K562 (cell line): Measurements from ENCODE around the gene ARPC4. TPM values are rescaled to one million over a fixed set of nuclear protein-coding genes. Genes with fewer than 3 reads are reported as not detected.
A peak's percentile ranks its signal among the peaks of the same experiment; 100 is the strongest.

Source experiments
- CBX1 ChIP-seq: sonication (generic); IDR thresholded peaks from 2 replicates; pipeline ENCODE4 v1.6.1; 2016; ENCODE audit warnings: antibody characterized with exemption, low read depth, mild to moderate bottlenecking
- CBX2 ChIP-seq: fragments of 200-600 bp; sonication (generic); IDR thresholded peaks from one replicate; pipeline ENCODE4 v1.6.1; 2012; ENCODE audit warnings: mild to moderate bottlenecking, low read length, inconsistent platforms; ENCODE audit not compliant: insufficient read depth, poor library complexity, severe bottlenecking
- NR2F6 ChIP-seq: fragments of 450-650 bp; formaldehyde crosslinking; IDR thresholded peaks from 2 replicates; pipeline ENCODE4 v1.4.0; 2020; ENCODE audit warnings: mild to moderate bottlenecking
- NUFIP1 ChIP-seq: fragments of 450-650 bp; IDR thresholded peaks from 2 replicates; pipeline ENCODE4 v1.6.1; 2018; ENCODE audit not compliant: partially characterized antibody
- PHF21A ChIP-seq: fragments of 450-650 bp; IDR thresholded peaks from 2 replicates; pipeline ENCODE4 v1.6.1; 2017; ENCODE audit warnings: low read depth, borderline replicate concordance
- POLR3A ChIP-seq: IDR thresholded peaks from 2 replicates; pipeline ENCODE4 v1.6.1; 2011; ENCODE audit warnings: borderline replicate concordance, mild to moderate bottlenecking, moderate library complexity; ENCODE audit not compliant: insufficient read length, insufficient read depth; ENCODE audit errors: extremely low read depth
- TAF7 ChIP-seq: fragments of 450-650 bp; IDR thresholded peaks from 2 replicates; pipeline ENCODE4 v1.6.1; 2016; ENCODE audit warnings: missing genetic modification characterization, missing compliant biosample characterization
- U2AF2 ChIP-seq: fragments of 200-400 bp; formaldehyde crosslinking; optimal IDR thresholded peaks from 2 replicates; pipeline ENCODE3; 2017; ENCODE audit warnings: low read depth, mild to moderate bottlenecking, low read length
- ZBTB8A ChIP-seq: fragments of 450-650 bp; IDR thresholded peaks from 2 replicates; pipeline ENCODE4 v1.6.1; 2018; ENCODE audit warnings: mild to moderate bottlenecking, moderate library complexity; ENCODE audit not compliant: partially characterized antibody
- polyA plus RNA-seq, 8 experiments: library from polyadenylated mRNA; depleted of rRNA in 4 of 8; stranded (reverse) in 5 of 8; unstranded in 3 of 8; fragments of >200 nt; fragmentation: Nextera tagmentation in 2 of 8; fragmentation: Illumina TruSeq in 1 of 8; extraction: Ambion mirVana in 2 of 8; extraction: Trizol in 1 of 8; gene quantifications; 2 replicates each; pipeline versions ENCODE4 v1.2.1 to v1.2.3, GENCODE V29; 2011 to 2014; ENCODE audit warnings: inconsistent platforms in 1 of 8, missing spikeins in 1 of 8
- total RNA-seq, 7 experiments: library from RNA; depleted of rRNA in 6 of 7; stranded (reverse); fragments of >200 nt in 6 of 7; fragmentation: Illumina TruSeq in 2 of 7; extraction: Trizol in 2 of 7; gene quantifications; 2 replicates each; pipeline versions ENCODE4 v1.2.1 to v1.2.3, GENCODE V29; 2011 to 2021; ENCODE audit warnings: low replicate concordance in 1 of 7
- TF ChIP-seq, protein P1 (sequence below): fragments of 450-650 bp; IDR thresholded peaks from 2 replicates; pipeline ENCODE4 v1.6.1; 2016; ENCODE audit warnings: mild to moderate bottlenecking, moderate library complexity
- TF ChIP-seq, protein P2 (sequence below): sonication (generic); formaldehyde crosslinking; IDR thresholded peaks from 2 replicates; pipeline ENCODE4 v1.8.0; 2022; ENCODE audit warnings: mild to moderate bottlenecking, missing genetic modification reagents
- TF ChIP-seq, protein P3 (sequence below): fragments of 450-650 bp; IDR thresholded peaks from one replicate; pipeline ENCODE4 v1.6.1; 2018; ENCODE audit warnings: mild to moderate bottlenecking, moderate library complexity; ENCODE audit not compliant: partially characterized antibody

The ARPC4 gene
- total and polyA plus RNA-seq, 9 of the 15 experiments (the other 6 are each of a cell fraction or from before 2014, with no cell fraction given): 20.1 to 153 (median 119) TPM

DNA sequence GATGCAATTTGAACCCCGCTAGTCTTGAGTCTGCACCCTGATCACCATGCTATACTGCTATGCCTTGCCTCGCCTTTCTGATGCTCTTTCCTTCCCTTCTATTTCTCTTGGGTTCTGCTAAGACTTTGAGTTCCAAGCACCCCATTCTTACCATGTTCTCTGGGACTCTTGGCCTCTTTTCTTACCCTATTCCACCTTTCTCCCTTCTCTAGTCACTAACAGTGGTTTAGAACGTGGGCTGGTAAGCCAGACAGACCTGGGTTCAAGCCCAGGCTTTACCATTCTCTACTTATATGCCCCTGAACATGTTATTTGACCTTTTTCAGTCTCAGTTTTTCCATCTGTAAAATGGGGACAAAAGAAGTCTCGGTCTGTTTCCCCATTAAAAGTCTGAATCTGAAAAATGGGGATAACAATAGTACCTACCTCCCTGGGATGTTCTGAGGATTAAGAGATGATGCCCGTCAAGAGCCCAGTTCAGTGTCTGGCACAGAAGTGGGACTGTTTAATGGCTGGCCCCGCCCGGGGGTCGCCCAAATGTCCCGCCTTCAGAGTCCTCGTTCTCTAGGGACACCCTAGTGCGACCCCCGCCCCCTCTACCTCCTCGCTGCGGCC, 985 bp upstream of the ARPC4 start (continued):
- TF ChIP-seq, protein P1, sequence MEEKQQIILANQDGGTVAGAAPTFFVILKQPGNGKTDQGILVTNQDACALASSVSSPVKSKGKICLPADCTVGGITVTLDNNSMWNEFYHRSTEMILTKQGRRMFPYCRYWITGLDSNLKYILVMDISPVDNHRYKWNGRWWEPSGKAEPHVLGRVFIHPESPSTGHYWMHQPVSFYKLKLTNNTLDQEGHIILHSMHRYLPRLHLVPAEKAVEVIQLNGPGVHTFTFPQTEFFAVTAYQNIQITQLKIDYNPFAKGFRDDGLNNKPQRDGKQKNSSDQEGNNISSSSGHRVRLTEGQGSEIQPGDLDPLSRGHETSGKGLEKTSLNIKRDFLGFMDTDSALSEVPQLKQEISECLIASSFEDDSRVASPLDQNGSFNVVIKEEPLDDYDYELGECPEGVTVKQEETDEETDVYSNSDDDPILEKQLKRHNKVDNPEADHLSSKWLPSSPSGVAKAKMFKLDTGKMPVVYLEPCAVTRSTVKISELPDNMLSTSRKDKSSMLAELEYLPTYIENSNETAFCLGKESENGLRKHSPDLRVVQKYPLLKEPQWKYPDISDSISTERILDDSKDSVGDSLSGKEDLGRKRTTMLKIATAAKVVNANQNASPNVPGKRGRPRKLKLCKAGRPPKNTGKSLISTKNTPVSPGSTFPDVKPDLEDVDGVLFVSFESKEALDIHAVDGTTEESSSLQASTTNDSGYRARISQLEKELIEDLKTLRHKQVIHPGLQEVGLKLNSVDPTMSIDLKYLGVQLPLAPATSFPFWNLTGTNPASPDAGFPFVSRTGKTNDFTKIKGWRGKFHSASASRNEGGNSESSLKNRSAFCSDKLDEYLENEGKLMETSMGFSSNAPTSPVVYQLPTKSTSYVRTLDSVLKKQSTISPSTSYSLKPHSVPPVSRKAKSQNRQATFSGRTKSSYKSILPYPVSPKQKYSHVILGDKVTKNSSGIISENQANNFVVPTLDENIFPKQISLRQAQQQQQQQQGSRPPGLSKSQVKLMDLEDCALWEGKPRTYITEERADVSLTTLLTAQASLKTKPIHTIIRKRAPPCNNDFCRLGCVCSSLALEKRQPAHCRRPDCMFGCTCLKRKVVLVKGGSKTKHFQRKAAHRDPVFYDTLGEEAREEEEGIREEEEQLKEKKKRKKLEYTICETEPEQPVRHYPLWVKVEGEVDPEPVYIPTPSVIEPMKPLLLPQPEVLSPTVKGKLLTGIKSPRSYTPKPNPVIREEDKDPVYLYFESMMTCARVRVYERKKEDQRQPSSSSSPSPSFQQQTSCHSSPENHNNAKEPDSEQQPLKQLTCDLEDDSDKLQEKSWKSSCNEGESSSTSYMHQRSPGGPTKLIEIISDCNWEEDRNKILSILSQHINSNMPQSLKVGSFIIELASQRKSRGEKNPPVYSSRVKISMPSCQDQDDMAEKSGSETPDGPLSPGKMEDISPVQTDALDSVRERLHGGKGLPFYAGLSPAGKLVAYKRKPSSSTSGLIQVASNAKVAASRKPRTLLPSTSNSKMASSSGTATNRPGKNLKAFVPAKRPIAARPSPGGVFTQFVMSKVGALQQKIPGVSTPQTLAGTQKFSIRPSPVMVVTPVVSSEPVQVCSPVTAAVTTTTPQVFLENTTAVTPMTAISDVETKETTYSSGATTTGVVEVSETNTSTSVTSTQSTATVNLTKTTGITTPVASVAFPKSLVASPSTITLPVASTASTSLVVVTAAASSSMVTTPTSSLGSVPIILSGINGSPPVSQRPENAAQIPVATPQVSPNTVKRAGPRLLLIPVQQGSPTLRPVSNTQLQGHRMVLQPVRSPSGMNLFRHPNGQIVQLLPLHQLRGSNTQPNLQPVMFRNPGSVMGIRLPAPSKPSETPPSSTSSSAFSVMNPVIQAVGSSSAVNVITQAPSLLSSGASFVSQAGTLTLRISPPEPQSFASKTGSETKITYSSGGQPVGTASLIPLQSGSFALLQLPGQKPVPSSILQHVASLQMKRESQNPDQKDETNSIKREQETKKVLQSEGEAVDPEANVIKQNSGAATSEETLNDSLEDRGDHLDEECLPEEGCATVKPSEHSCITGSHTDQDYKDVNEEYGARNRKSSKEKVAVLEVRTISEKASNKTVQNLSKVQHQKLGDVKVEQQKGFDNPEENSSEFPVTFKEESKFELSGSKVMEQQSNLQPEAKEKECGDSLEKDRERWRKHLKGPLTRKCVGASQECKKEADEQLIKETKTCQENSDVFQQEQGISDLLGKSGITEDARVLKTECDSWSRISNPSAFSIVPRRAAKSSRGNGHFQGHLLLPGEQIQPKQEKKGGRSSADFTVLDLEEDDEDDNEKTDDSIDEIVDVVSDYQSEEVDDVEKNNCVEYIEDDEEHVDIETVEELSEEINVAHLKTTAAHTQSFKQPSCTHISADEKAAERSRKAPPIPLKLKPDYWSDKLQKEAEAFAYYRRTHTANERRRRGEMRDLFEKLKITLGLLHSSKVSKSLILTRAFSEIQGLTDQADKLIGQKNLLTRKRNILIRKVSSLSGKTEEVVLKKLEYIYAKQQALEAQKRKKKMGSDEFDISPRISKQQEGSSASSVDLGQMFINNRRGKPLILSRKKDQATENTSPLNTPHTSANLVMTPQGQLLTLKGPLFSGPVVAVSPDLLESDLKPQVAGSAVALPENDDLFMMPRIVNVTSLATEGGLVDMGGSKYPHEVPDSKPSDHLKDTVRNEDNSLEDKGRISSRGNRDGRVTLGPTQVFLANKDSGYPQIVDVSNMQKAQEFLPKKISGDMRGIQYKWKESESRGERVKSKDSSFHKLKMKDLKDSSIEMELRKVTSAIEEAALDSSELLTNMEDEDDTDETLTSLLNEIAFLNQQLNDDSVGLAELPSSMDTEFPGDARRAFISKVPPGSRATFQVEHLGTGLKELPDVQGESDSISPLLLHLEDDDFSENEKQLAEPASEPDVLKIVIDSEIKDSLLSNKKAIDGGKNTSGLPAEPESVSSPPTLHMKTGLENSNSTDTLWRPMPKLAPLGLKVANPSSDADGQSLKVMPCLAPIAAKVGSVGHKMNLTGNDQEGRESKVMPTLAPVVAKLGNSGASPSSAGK: no peak
- TF ChIP-seq CBX2 (no peak), TAF7 (tag) (no peak), CBX1 (peak; percentile 81; the same call in 1 of the 2 replicates), NUFIP1 (no peak), POLR3A (no peak), NR2F6 (CRISPR knock-in tag) (no peak), ZBTB8A (no peak), PHF21A (no peak), U2AF2 (no peak)
- TF ChIP-seq, protein P2, sequence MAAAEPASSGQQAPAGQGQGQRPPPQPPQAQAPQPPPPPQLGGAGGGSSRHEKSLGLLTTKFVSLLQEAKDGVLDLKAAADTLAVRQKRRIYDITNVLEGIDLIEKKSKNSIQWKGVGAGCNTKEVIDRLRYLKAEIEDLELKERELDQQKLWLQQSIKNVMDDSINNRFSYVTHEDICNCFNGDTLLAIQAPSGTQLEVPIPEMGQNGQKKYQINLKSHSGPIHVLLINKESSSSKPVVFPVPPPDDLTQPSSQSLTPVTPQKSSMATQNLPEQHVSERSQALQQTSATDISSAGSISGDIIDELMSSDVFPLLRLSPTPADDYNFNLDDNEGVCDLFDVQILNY (CRISPR knock-in tag): no peak; the same call in 1 of the 2 replicates
- TF ChIP-seq, protein P3, sequence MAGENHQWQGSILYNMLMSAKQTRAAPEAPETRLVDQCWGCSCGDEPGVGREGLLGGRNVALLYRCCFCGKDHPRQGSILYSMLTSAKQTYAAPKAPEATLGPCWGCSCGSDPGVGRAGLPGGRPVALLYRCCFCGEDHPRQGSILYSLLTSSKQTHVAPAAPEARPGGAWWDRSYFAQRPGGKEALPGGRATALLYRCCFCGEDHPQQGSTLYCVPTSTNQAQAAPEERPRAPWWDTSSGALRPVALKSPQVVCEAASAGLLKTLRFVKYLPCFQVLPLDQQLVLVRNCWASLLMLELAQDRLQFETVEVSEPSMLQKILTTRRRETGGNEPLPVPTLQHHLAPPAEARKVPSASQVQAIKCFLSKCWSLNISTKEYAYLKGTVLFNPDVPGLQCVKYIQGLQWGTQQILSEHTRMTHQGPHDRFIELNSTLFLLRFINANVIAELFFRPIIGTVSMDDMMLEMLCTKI: no peak
